ENCODE results near the gene CASD1.
A peak's percentile ranks its signal among the peaks of the same experiment; 100 is the strongest.

The CASD1 gene

GRCh38 chr7:94512735-94513564 is 3.3 kb downstream of the CASD1 start:
- no peak for DNase-seq (ENCODE audit: low spot score)

GRCh38 chr7:94513565-94513860 is 3.9 kb downstream of the CASD1 start:
- no peak for DNase-seq (ENCODE audit: low spot score)

- DNase-seq (ENCODE audit: low spot score): peak; percentile 48
Observed at GRCh38 chr7:94514140-94514889, 4.7 kb downstream of the CASD1 start.

- DNase-seq (ENCODE audit: low spot score): no peak
Observed at GRCh38 chr7:94514917-94515316, 5.3 kb downstream of the CASD1 start.

- DNase-seq (ENCODE audit: low spot score): no peak
Observed at GRCh38 chr7:94525923-94526322, 16.3 kb downstream of the CASD1 start.

GRCh38 chr7:94529516-94529915 is 19.9 kb downstream of the CASD1 start:
- DNase-seq (ENCODE audit: low spot score): no peak

- DNase-seq (ENCODE audit: low spot score): no peak
Observed at GRCh38 chr7:94530109-94530508, 20.5 kb downstream of the CASD1 start.

- no peak for DNase-seq (ENCODE audit: low spot score)
Observed at GRCh38 chr7:94532676-94533075, 23.1 kb downstream of the CASD1 start.

- no peak for DNase-seq (ENCODE audit: low spot score)
Observed at GRCh38 chr7:94540428-94540827, 30.8 kb downstream of the CASD1 start.

- DNase-seq (ENCODE audit: low spot score): no peak
Observed at GRCh38 chr7:94547126-94547525, 37.5 kb downstream of the CASD1 start.

- no peak for DNase-seq (ENCODE audit: low spot score)
Observed at GRCh38 chr7:94556028-94556427, 46.4 kb downstream of the CASD1 start.

- DNase-seq (ENCODE audit: low spot score): no peak
Observed at GRCh38 chr7:94557215-94557614, 47.6 kb downstream of the CASD1 start.

- DNase-seq (ENCODE audit: low spot score): peak; percentile 66
Observed at GRCh38 chr7:94559972-94560371, 50.4 kb downstream of the CASD1 start.

GRCh38 chr7:94561841-94562514 is 52.4 kb downstream of the CASD1 start:
- DNase-seq (ENCODE audit: low spot score): no peak

- no peak for DNase-seq (ENCODE audit: low spot score)
Observed at GRCh38 chr7:94562525-94562924, 52.9 kb downstream of the CASD1 start.

- DNase-seq (ENCODE audit: low spot score): no peak
Observed at GRCh38 chr7:94565247-94565894, 55.8 kb downstream of the CASD1 start.

GRCh38 chr7:94567396-94567795 is 57.8 kb downstream of the CASD1 start:
- no peak for DNase-seq (ENCODE audit: low spot score)

GRCh38 chr7:94571816-94572215 is 62.2 kb downstream of the CASD1 start:
- no peak for DNase-seq (ENCODE audit: low spot score)

- DNase-seq (ENCODE audit: low spot score): no peak
Observed at GRCh38 chr7:94575646-94576045, 66.0 kb downstream of the CASD1 start.

- DNase-seq (ENCODE audit: low spot score): no peak
Observed at GRCh38 chr7:94576316-94576715, 66.7 kb downstream of the CASD1 start.

- DNase-seq (ENCODE audit: low spot score): no peak
Observed at GRCh38 chr7:94577357-94577756, 67.7 kb downstream of the CASD1 start.

GRCh38 chr7:94578614-94579013 is 69.0 kb downstream of the CASD1 start:
- DNase-seq (ENCODE audit: low spot score): no peak

GRCh38 chr7:94579470-94579869 is 69.9 kb downstream of the CASD1 start:
- DNase-seq (ENCODE audit: low spot score): no peak

Data from LoVo (cell line).